AG09309 (cell line): Measurements from ENCODE around the gene C3orf18.
A peak's percentile ranks its signal among the peaks of the same experiment; 100 is the strongest.

ENCODE experiments used
- DNase-seq: peaks from one replicate; pipeline ENCODE4 v3.0.0-alpha.2; 2010; ENCODE audit warnings: low read depth
- H3K4me3 ChIP-seq: 2 replicates; pipeline ENCODE4 v1.5.1; 2011; ENCODE audit warnings: mild to moderate bottlenecking, low read depth, low read length, moderate library complexity; ENCODE audit not compliant: control insufficient read depth
- CTCF ChIP-seq: IDR thresholded peaks from 2 replicates; pipeline ENCODE4 v1.5.1; 2011; ENCODE audit warnings: mild to moderate bottlenecking, low read depth, low read length, inconsistent platforms; ENCODE audit not compliant: insufficient read depth, control insufficient read depth; ENCODE audit errors: missing control alignments

Gene C3orf18

DNA sequence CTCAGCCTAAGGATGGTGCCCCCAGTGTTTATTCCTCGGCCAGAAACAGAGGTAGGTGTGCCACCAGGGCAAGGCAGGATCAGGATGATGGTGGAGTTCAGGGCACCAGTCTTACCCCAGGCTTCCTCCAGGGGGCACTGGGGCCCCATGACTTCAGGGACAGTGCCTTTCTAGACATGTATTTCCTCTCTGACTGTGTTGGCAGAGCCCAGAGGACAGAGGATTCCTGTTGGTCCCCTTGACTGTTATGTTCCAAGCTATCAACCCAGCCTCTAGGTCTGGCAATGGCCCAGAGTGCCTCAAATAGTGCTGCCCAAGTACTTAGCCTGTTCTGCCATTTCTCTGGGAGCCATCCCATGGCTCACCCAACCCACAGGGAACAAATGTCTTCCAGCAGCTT is 4.6 kb upstream of the C3orf18 start:
- no peak overlapping the region for H3K4me3 ChIP-seq
- peak; percentile 93 for TF ChIP-seq CTCF
- DNase-seq: no peak

GRCh38 chr3:50571486-50571885 is 3.9 kb upstream of the C3orf18 start:
- H3K4me3 ChIP-seq: no peak overlapping the region
- no peak for TF ChIP-seq CTCF
- DNase-seq: no peak

GRCh38 chr3:50570508-50571279 is 3.1 kb upstream of the C3orf18 start:
- no peak for TF ChIP-seq CTCF
- no peak for DNase-seq
- H3K4me3 ChIP-seq: peak overlapping the region; percentile 89; the same call in 1 of the 2 replicates

DNA sequence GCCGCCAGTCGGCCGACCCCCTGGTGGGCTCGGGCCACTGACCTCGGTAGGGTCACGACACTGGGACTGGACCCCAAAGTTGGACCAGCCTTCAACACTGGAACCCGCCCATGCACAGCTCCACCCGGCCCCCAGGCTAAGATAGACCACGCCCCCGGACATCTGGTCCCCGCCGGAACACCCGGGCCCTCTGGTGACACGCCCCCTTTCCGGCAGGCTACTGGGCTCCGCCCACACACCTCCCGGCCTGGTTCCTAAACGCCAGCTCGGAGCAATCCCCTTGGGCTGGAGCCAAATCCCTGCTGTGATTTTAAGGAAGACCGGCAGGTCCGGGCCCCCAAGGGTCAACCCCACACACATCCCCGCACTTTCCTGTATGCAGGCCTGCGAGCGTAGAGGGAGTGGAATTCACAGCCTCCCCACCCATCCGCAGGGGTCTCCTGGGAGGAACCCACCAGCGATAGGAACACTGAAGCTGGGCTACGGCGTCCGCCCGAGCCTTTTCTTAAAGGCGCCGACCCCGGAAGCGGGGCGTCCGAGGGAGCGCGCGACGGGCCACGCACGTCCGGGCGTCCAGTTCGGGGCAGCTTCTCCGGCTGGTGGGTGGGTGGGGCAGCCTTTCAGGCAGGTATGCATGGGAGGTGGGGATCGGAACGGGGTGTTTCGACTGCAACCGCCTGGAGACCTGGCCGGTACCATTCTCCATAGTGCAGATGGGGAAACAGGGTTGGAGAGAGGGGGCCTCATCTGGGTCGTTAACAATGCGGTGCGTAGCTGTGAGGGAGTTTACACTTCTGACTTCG is 1.6 kb upstream of the C3orf18 start, which contains the start of gene HEMK1:
HEMK1 (plus strand) TSS at position 576 of the 803 bp plus-strand sequence. CDS start 1,583 bp downstream, outside the sequence.
- TF ChIP-seq CTCF: no peak
- DNase-seq: peak; percentile 75
- H3K4me3 ChIP-seq: peak within 1 kb of the TSS; percentile 89

DNA sequence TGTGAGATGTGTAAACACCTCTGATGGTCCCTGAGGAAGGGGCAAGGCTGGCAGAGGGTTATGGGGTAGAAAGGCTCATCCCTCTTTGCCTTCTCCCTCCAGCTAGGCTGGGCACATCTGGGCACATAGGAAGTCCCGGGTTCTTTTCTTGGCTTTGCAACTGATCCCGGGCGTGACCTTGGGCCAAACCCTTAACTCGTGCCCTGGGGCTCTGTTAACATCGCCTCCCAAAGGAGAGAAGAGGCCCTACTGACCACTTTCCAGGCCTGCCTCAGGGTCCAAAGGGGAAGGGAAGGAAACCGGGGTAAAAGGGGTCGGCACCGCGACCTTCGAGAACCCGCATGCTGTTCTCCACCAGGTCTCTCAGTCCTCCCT is 549 bp downstream of the C3orf18 start:
- TF ChIP-seq CTCF: no peak

GRCh38 chr3:50564321-50564720 is 3.2 kb downstream of the C3orf18 start:
- no peak for TF ChIP-seq CTCF
- H3K4me3 ChIP-seq: no peak overlapping the region
- DNase-seq: no peak

More for the DNA sequence above, 549 bp downstream of the C3orf18 start:
- no peak for DNase-seq
- peak overlapping the region; percentile 51 for H3K4me3 ChIP-seq
